GM19452 (cell line): ENCODE data around the gene MANBA.

ENCODE experiments used
- ATAC-seq: cut with Tn5 transposase; IDR thresholded peaks from one replicate; pipeline ENCODE4 v1.9.1; 2021; ENCODE audit not compliant: unreplicated experiment

Gene MANBA

DNA sequence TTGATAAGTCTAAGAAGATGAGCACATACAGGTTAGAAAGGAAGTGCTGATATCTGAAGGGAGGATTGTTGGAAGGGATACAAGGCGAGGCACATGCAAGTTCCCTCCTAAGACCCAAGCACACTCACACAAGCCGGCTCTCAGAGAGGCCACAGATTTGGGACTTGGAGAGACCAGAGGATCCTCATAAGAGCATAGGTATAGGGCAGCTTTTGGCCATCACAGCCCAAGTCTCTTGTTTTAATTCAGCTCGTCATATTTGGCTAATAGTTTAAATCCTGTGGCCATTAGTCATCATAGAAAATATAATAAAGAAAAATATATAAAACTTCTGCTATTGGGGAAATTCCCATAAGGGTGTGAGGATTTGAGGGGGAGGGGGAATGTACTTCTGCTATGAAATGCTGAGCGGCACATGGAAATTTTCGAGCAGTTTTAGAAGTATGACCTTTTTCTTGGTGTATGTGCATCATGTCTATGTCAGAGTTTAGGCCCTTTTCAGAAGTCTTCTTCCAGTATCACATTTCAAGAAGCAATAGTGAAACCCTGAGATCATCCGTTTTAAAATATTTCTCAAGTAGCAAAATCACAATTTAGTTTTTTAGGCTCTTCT, 161.9 kb downstream of the MANBA start:
- ATAC-seq: peak; percentile 40

DNA sequence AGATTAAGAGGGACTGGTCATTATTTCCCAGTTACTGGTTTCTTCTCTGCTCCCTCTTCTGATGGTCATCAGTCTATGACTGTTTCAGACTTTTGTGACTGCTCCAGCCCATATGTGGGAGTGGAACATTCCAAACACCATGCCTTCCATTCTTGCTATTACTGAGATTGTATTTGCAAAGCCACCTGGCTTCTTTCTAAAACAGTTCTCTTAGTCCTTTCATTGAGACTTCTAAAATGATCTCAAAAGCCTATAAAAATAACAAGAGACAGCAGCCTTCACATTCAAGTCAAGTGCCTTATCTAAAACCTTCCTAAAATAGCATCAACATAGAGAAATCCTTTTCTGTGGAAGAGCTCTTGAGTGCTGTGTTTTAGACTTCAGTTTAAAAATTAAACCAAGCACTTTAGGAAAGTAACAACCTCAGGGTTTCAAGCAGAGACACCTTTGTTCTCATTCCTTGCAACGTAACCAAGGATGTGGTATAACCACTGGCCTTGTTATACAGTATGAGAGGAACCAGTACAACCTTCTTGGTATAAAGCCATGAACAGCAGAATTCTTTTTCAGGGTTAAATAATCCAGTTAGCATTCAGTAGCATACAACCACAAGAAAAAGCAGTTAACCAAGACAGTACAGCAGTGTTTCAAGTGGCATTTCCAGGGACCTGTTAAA, 162.5 kb downstream of the MANBA start:
- ATAC-seq: peak; percentile 88

DNA sequence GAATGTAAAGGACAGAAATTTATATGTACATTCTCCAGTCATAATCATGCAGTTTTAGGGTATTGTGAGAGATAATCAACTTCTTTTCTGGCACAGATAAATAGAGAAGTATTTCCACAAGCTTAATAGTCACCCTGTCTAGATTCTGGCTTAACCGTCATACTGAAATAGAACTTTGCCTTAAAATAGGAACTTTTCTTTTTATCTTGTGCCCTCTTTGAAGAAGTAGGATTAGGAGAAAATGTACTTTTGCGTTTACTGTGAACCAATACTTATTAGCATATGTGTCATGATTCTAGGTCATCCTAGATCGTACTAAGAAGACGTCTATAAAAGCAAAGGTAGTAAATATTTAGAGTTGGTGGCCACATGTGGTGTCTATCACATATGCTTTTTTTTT, 164.2 kb downstream of the MANBA start:
- ATAC-seq: no peak

DNA sequence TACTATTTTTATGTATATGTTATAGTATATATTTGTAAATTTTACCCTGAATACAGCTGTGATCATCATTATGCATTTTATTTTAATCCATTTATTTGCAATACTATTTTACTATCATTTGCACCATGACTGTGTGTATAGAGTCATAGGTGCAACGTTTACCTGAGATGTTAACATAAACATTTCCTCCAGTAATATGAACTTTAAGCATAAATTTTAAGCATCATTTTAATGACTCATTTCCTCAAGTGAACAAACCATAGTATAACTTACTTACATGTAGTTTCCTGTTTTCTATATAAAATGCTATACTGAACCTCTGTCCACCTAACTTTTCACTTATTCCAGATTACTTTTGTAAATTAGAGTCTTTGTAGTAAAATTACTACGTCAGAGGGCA, 166.8 kb downstream of the MANBA start:
- no peak for ATAC-seq

DNA sequence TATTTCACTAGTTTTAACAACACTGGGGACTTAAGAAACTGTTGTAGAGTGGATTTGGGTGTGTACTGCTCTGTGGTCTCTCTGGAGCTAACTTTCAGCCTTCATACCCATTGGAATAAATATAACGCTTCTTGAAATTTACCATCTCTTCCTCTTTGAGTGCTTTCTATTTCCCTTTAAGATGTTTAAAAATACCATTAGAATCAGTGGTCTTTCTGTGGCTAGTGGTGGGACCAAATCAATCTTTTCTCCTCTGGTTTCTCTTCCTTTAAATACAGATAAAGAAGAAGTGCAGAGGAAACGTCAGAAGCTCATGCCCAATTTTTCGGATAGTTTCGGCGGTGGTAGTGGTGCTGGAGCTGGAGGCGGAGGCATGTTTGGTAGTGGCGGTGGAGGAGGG, 167.6 kb downstream of the MANBA start:
- no peak for ATAC-seq

DNA sequence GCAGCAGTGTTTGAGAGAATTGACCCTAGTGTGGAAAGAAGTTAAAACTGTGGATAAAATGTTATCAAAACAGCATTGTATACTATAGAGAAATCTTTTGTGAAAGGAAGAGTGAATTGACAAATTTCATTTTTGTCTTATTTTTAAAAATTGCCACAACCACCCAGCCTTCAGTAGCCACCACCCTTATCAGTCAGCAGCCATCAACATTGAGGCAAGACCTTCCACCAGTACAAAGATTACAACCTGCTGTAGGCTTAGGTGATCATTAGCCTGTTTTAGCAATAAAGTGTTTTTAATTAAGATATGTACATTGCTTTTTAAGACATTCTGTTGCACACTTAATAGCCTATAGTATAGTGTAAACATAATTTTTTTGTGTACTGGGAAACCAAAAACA, 168.5 kb downstream of the MANBA start:
- no peak for ATAC-seq

DNA sequence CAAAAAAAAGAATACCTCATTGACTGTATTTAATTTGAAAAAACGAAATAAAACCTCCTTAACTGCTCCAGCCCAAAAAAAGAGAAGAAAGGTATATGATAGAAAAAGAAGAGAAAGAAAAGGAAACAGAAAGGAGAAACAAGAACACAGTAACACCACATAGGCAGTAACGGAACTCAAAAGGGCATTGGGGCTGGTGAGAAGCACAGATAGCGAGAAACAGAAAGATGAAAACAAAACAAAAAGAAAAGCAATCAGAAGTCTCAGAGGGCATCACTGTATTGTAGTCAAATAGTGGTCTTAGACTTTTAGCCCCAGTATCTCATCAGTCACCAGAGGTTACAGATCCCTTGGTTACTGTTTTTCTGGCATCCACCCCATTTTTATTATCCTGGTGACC, 171.0 kb downstream of the MANBA start:
- no peak for ATAC-seq

DNA sequence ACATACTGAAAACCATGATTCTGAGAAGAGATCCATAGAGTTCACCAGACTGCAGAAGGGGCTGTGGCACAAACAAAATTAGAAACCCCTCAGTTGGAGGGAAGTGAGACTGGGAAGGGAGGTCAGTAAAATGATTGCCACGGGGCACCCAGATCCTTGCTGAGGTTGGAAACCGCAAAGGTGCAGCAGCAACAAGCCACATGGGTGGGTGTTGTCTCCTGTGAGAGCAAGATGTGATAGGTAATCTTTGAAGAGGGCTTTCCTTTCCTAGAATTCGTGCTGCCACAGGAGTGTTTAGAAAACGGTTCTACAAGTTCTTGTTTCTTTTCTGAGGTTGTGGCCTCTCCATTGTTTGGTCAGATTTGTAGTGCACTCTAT, 174.1 kb downstream of the MANBA start:
- ATAC-seq: peak; percentile 40

DNA sequence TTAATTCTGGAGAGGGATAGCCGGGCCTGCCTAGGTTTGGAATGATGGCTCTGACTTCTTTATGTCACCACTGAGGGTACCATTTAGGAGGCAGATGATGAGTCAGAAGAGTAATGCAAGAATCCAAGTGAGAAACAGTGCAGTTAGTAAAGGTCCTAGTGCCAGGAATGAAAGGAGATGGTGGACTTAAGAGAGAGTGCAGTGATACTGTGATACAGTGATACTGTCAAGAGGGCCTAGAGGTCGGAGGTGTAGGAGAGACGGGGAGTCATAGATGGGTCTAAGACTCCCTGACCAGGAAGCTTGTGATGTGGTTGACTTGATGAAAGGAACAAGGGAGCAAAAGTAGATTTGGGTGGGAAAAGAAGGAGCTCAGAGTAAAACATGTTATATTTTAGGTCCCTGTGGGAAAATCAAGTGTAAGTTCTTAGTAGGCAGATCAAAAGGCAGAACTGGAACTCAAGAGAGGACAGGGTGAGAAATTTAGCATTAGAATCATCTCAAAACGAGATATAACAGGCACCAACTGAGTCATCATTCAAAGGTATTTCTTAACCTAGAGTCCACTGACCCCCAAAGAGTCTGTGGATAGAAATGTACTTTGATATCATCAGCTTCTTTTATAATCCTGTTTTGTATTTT, 174.6 kb downstream of the MANBA start:
- peak; percentile 59 for ATAC-seq

DNA sequence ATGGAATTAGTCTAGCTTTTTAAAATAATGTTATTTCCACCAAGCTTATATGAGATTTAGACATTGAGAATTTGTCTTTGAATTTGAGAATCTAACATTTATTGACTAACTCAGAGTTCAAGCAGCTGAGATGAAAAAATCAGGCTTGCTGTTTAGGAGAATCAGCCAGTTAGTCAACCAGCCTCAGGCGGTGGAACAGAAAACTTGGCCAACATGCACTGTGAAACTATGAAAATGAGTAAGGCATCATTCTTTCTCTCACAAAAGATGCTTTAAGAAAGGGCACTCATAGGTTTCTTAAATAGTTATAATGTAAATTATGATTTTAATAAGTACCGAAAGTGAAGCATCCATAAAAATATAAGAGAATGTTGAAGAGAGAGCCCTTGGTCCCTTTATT, 175.4 kb downstream of the MANBA start:
- peak; percentile 44 for ATAC-seq

DNA sequence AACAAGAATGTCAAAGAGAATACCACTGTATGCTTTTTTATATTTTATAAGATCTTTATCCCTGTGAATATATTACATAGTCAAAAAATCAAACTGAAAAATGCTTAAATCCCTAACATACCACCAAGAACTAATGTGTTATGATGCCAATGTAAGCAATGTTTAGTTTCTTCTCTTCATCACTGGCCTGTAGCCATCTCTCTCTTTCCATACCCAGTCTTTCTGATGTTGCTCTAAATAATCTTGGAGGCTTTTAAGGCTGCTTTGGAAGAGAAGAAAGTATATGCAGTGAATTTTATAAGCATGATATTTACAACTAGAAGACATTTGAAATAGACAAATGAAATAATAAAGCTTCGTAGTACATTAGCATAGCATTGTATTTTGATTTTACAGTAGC, 176.7 kb downstream of the MANBA start:
- ATAC-seq: no peak
